Fibroblast of gingiva (primary cell): ENCODE results near the gene LAMP5.

Experiments used
- DNase-seq: peaks from one replicate; pipeline ENCODE4 v3.0.0-alpha.2; 2011; ENCODE audit warnings: low read depth

LAMP5 gene

DNA sequence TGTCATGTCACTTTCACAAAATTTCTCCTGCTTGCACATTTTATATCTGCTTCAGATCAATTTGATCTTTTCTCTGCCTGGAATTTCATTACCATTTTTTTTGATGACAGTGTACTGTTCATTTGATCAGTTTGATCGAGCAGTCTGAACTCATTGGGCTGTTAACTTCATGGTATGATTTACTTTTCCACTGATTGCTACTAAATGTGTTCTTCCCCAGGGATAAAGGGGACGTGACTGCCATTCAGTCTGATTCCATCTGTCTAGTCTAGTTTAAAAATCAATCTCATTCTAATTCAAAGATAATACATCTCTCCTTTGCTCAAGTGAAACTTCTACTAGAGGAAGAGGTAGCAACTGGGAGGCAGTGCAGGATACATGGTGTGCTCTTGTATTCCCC is 21.1 kb downstream of the LAMP5 start:
- DNase-seq = no peak

DNA sequence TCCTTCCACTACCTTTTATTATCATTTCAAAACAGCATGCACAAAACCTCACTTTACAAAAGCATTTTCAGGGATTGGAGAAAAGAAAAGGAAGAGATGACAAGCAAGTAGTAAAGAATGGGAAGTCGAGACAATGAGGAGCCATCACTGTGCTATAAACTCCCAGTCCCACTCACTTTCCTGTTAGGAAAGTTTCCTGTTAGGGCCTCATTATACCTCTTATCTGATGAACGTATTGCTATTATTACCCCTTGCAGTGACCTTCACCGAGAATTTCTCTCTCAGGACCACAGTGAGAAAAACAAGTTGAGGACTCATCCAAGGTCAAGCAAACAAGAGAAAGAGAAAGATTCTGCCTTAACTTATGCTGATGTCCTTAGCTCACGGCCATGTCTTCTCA is 28.8 kb downstream of the LAMP5 start:
- DNase-seq = no peak

DNA sequence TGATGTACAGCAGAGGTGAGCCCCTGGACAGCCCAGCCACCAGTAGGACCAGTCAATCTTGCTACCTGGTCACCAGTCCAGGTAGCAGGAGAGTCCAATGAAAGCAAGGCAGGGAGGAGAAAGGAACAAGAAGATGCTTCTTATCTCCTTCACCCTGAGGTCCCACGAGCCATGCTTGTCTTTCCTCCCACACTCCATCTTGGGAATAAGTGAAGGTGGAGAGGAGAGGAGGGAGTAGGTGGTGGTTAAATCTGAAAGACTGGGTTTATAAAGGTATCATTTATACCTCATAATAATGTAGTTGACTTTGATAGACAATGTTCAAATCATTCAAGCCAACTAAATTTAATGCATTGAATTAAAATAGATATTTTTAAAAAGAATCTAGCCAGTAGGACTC is 35.9 kb downstream of the LAMP5 start:
- DNase-seq = no peak

DNA sequence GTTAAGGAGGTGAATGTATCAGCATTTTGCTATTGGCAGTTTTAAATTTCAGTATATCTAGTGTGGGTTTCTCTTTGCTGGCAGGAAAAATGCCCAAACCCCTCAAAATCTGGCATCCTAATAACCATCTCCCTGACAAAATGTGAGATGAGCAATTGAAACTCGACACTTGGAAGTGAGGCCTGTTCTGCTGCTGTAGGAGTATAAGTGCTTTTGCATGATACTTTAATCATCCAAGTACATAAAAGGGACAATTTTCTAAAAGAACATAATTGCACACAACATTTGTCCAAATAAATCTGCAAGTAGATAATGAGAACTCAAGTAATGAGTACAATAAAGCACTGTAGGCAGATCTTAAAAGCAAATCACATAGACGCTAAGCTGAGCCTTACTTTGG is 36.5 kb downstream of the LAMP5 start:
- DNase-seq = no peak

DNA sequence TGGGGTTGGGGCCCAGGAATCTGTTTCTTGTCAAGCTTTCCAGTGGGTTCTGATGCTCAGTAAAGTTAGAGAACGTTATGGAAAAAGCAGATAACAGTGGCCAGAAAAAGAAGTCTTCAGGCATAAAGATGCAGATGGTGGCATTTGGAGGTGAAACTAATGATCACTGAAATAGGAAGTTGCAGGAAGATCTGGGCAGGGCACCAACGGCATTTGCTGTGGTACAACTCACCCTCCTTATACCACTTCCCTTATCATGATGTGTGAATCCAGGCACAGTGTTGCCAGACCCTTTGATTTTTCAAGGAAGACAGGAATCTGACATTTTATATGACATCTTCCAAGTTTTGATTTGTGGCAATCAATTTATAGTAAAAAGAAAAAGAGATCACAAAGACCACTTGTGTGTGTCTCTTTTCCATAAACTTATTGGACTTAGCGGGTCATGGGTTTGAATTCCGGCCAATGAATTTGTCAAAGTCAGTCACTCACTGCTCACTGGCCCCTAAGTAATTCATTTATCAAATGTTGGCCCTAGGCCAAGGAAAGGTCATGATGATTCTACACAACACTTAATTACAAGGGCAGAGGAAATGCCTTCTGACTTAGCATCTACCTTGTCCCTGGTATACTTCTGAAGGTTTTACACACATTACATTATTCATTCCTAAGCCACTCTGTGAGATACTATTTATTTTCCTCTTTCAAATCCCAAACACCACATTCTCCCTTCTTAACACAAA is 37.6 kb downstream of the LAMP5 start:
- DNase-seq = no peak

DNA sequence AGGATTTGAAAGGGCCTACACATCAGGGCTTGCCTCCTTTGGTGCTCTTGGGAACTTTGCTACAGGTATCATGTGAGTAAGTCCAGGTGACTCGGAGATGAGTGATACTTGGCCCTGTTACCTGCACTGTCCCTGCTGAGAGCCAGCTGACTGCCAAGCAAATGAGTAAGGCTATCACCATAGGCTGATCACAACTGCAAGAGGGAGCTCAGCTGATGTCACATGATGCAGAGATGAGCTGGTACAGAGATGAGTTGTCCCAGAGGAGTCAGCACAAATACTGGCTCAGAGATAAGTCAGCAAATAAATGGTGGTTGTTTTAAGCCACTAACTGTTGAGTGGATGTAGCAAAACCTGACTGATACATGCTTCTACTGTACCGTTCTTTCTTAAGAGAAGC is 41.4 kb downstream of the LAMP5 start:
- no peak for DNase-seq

DNA sequence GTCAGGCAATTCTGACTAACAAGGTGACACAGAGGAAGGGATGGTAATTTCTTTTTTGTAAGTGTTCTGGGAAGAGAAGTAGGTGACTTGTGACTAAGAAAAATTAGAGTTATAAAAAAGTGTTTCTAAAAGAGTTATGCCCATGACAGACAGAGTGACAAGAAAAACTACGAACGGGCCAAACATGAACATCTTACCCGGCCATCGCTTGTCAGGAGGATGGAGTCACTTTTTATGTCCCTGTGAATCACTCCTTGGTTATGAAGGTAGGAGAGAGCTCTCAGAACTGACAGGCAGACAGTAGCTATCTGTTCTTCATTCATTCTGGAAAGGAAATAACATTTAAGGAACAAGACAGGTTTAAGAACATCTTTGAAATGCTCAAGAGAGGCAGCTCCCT is 43.0 kb downstream of the LAMP5 start:
- DNase-seq = no peak

DNA sequence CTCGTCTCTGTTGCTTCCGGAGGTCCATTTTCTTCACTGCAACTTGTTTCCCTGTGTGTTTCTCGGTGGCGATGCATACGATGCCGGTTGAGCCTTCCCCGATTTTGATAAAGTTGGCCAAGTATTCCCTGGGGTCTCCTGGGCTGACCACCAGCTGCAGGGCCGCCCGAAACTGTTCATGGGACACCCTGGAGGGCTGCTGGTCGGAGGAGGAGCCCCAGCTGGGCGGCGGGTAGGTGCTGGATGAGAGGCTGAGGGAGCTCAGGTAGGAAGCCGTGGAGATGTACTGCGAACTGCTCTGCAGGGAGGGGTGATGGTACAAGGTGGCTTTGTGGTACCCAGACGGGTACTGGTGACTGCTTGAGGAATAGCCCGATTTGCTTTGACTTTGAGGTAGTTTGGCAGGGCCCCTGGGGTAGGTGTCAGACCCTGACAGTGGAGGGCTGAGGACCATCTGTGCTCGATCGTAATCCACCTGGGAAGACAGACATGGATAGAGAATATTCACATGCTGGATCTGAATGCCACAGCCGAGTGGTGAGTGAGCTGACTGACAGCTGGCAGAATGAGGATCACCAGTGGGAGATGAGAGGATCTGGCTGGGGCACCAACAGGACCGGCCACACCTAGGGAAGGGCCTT is 51.6 kb downstream of the LAMP5 start:
- no peak for DNase-seq

DNA sequence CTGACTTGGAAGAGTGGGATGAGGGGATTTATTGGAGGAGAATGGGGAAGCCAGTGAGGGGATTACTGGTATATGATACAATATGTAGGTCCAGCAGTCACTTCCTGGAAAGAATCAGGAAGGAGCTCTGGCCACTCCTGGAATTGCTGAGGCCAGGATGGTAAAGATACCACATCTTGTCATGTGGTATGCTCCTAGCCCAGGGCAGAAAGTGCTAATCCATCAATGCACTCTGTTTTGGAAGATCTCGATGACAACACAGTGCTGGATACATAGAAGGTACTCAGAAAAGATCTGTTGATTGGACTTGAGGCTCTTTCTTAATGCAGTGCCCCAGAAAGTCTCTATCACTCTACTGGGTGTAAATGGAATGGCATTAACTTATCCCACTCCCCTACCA is 52.6 kb downstream of the LAMP5 start:
- DNase-seq = no peak

DNA sequence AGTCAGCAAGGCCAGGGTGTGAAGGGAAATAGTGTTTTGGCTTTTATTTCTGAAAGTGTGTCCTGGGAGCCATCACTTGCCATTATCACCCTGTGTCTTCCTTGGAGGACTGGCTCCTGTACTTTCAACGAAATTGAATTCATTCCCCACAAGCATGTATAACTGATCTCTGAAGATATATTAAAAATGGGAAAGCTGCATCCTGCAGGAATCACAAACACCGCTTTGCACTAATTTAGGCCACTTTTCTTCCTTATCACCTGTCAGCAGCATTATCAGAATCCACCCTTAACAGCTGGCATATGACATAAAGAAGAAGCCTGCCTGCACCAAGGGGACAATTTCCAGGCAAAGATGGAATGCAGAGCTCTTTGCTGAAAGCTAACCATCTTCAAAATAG is 56.2 kb downstream of the LAMP5 start:
- DNase-seq = no peak

DNA sequence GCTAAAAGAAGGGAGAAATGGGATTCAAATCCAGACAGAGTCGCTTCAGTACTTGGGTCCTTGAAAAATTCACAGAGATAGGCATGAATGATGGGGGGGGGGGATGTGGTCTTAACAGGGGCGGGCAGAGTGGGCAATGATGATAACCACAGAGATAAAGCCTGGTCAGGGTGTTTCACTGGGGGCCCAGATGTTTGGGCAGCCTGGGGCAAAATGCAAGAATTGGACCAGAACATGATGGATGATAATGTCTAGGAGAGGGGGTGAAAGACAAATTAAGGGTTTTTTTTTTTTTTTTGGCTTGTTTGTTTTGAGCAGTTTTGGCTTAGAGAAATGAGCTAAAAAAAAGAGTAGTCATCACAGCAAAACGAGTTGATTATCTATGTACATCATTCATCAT is 57.4 kb downstream of the LAMP5 start:
- DNase-seq = no peak

DNA sequence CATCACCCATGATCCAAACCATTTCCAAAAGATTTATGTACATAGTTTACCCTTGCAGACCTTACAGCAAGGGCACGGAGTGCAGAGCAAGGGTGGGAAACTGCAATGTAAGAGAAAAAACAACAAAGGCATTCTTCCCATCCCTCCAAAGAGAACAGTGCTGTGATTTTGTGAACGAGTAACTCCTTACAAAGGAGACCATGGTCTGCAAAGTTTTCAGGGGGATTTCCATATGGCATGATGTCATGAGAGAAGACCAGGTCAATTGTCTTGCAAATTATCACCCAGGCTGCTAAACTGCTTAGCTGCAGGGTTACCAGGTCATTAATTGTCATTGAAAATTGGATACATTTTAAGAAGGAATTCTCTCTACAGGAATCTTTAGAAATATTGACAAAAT is 58.3 kb downstream of the LAMP5 start:
- DNase-seq = no peak

DNA sequence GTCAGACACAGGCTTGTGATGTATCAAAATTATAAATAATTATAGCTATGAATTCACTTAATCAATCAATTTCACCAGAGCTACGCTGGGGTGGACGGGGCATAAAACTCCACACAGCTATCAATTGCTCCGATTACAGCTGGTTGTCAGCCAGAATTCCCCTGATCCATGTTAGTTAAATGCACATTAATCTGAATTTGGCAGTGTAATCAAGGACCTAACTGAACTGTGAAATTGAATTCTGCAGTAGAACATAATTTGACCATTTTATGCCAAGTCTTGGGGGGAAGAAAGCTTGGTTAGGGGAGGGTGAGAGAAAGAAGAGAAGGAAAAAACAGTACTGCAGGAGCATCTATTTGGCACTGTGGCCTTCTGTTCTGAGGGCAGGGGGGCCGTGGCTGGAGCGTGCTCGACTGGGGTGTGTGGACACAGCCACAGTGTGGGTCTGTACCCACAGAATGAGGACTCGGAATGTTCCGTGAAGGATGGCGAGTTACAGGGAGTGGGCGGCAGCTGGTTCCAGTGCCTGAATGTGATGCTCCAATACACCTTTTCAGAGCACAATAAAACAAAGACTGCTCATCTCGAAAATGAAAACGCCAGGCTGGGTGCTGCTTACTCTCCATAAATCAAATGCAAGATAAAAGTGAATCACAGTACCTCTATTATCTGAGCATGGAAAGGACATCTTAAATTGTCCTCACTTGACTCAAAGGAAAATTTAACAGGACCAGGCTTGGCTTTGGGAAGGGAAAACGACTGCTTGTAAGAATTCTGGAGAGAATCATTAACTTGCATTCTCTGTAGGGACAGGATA is 59.2 kb downstream of the LAMP5 start:
- no peak for DNase-seq

DNA sequence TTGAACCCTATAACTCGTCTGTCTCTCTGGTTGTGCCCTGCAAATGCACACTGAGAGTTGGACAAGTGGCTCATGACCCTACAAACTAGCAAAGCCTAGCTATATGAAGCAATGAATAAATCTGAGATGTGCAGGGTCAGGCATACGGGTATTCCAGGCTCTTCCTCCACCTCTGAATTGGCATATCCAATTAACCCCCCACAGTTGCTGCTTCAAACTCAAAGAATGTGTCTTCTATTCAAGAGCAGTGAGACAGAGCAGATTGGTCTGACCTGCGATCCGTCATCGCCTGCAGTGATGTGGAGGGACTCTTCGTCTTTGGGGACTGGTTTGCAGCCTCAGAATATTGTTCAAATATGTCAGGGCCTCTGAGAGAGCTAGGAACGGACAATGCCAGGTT is 59.8 kb downstream of the LAMP5 start:
- no peak for DNase-seq

DNA sequence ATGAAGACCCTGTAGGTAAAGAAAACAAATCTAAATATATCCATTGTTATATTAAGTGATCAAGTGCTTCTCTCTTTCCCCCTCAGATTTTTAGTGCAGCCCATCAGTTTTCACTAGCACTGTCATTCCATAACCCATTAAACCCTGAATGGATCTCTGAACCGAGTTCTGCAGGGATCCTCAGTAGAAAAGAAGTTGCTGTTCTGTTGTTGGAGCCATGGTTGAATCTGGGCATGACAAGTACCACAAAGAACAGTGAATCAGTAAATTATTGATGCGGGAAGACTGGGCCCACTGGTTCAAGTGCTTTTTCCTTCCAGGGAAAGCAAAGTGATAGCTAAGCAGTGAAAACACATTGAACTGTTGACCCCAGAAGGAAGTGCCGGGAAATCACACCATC is 60.4 kb downstream of the LAMP5 start:
- no peak for DNase-seq

DNA sequence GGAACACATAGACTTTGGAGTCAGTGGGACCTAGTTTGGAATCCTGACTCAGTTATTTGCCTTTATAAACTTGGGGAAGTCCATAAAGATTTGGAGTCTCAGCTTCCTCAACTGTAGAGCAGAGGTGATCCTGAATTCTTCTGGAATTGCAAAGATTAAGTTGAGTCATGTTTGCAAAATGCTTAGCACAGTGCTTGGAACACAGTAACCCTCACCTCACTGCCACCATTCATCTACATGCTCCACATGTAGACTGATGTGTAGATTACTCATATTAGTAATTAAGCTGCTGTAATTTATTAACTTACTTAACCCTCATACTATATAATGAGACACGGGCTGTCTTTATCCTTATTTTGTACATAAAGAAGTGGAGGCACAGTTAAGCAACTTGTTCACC is 61.4 kb downstream of the LAMP5 start:
- no peak for DNase-seq

DNA sequence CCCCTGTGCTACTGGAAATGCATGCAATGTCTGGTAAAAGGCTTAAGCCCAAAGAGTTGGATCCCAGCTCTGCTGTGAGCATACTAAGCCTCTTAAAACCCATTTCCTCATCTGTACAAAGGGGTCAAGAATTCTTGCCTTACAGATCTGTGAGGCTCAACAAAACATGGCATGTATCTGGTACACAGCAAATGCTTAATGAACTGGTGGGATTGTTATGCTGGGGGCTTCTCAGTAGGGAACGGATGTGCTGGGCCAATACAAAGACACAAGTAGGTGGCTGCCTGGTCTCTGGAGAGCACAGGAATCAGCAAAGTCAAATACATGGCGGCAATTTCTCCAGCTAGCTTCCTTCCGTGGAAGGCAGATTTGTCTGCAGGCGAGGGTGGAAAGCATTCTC is 62.3 kb downstream of the LAMP5 start:
- no peak for DNase-seq

DNA sequence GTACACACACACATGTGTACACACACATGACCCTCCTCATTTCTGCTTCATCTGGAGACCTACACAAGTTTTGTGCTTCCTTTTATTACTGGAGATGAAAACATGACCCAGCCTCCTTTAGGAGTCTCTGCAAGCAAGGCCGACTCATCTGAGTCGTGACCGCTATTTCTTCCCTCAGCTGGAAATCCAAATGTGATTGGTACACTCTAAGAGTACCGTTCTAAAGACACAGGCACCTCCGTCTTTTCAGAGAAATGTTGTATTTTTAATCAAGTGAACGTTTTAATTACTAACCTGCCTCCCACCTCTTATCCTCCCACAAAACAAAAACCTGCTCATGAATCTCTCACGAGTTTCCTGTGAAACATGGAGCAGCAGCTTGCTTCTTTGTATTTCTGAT is 63.0 kb downstream of the LAMP5 start:
- no peak for DNase-seq

DNA sequence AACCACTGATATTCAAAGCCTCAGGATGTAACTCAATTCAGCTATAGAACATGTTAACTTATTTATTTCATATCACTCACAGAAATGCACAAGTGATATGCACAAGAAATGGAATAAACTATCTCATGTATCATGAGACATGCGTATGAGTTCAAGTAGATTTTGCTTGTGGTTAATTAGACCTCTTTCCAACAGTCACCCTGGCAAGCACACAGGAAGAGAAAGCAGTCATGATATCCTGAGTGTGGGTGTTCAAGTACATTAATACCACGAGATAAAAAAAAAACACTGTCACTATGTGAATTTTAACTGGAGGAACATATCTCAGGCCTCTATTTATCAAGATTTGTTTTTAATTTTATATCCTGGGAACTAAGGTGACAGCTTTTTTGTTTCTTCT is 64.2 kb downstream of the LAMP5 start:
- DNase-seq = no peak
